GM06990 (cell line): ENCODE results near the gene AHSG.

Experiments used
- DNase-seq: peaks from one replicate; pipeline ENCODE4 v3.0.0-alpha.2; 2011; ENCODE audit not compliant: insufficient read length; ENCODE audit errors: extremely low read depth
- H3K27me3 ChIP-seq: replicated peaks from 2 replicates; pipeline ENCODE4 v1.6.0; 2011; ENCODE audit warnings: low read length; ENCODE audit not compliant: control insufficient read depth, insufficient read depth
- H3K36me3 ChIP-seq: 2 replicates; pipeline ENCODE4 v1.5.1; 2011; ENCODE audit warnings: low read length; ENCODE audit not compliant: control insufficient read depth, insufficient read depth
- H3K4me3 ChIP-seq: replicated peaks from 2 replicates; pipeline ENCODE4 v1.5.1; 2011; ENCODE audit warnings: low read depth, mild to moderate bottlenecking, control low read depth, low read length
- TF ChIP-seq, protein P1 (sequence below): IDR thresholded peaks from 2 replicates; pipeline ENCODE4 v1.5.1; 2011; ENCODE audit warnings: low read length, control low read depth, mild to moderate bottlenecking, inconsistent platforms; ENCODE audit not compliant: insufficient read depth, poor library complexity, severe bottlenecking

AHSG gene

DNA sequence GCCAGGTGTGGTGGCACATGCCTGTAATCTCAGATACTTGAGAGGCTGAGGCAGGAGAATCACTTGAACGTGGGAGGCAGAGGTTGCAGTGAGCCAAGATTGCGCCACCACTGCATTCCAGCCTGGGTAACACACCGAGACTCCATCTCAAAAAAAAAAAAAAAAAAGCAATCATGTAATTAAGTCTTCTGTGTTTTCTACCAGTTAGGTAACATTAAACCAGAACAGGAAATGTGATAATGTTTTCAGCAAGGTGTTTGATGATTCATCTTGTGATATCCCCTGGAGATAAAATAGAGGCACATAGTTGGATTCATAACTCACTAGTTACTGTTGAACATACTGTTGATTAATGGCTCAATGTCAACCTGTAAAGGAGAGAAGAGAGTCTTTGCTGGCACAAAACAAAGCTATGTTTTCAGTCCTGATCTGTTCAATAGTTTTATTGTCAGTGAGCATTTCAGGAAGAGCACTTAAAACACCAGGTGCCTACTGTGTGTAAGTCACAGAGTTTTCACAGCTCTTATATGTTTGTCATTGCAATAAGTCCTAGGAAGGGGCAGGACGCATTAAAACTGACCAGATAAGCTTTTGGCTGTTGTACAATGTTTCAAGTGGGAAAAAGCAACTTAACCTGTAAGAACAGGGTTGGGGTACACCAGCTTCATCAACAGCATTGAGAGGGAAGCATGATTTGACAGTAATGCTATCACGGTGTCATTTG lies 22.8 kb upstream of the AHSG start:
- no peak overlapping the region for H3K4me3 ChIP-seq
- peaks cover 5% of the 10 kb centered on the region for H3K36me3 ChIP-seq
- DNase-seq: no peak
- H3K27me3 ChIP-seq: no peaks in the 10 kb centered on the region
- TF ChIP-seq, protein P1, sequence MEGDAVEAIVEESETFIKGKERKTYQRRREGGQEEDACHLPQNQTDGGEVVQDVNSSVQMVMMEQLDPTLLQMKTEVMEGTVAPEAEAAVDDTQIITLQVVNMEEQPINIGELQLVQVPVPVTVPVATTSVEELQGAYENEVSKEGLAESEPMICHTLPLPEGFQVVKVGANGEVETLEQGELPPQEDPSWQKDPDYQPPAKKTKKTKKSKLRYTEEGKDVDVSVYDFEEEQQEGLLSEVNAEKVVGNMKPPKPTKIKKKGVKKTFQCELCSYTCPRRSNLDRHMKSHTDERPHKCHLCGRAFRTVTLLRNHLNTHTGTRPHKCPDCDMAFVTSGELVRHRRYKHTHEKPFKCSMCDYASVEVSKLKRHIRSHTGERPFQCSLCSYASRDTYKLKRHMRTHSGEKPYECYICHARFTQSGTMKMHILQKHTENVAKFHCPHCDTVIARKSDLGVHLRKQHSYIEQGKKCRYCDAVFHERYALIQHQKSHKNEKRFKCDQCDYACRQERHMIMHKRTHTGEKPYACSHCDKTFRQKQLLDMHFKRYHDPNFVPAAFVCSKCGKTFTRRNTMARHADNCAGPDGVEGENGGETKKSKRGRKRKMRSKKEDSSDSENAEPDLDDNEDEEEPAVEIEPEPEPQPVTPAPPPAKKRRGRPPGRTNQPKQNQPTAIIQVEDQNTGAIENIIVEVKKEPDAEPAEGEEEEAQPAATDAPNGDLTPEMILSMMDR: no peak

DNA sequence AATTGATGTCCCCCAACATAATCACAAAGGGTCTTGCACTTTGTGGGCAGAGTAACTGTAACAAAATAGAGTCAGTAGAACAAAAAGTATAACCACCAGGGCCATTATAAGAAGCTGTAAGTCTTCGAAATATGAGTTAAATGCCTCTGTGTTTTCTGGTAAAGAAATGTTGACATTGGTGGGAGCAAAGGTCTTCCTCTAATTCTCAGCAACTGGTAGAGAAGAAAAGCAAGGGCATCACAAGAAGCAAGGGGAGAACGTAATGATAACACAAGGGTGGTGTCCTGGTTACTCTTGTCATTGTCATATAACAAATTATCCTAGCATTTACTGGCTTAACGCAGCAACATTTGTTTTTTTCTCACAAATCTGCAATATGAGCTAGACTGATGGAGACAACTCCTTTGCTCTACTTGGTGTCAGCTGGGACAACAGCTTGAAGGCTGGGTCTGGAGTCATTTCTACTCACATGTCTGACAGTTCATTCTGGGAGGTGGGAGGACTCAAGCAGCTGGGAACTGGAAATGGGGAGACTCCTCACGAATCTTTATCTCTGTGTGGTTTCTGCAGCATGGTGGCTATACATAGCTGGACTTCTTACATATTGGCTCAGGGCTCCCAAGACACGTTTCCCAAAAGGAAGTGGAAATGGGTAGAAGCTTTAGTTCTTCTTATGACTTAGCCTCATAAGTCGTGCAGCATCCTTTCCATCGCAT lies 22.1 kb upstream of the AHSG start:
- Histone ChIP-seq H3K4me3 (no peak overlapping the region), H3K27me3 (no peaks in the 10 kb centered on the region), H3K36me3 (peaks cover 3% of the 10 kb centered on the region)
- TF ChIP-seq, protein P1: no peak
- no peak for DNase-seq

GRCh38 chr3:186592682-186593081 lies 20.2 kb upstream of the AHSG start:
- Histone ChIP-seq H3K27me3 (no peaks in the 10 kb centered on the region), H3K36me3 (no peaks in the 10 kb centered on the region), H3K4me3 (no peak overlapping the region)
- TF ChIP-seq, protein P1: no peak
- DNase-seq: no peak

DNA sequence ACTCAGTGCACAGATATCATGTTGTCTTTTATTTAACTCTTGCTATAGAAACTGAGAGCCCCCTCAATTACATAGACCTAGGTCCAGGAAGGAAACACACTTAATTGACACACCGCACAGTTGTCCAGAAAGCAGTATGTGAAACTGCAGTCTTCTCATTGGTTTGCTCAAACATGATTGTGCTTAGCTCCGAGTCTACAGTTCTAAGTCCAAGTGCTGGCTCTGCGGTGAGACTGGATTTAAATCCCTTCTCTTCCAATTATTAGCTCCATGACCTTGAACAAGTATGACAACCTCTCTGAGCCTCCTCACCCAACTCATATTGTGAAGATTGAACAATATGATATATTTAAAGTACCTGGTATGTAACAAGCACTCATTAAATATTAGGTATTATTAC lies 19.0 kb upstream of the AHSG start:
- TF ChIP-seq, protein P1: no peak
- no peaks in the 10 kb centered on the region for H3K27me3 ChIP-seq

GRCh38 chr3:186594591-186595113 lies 18.2 kb upstream of the AHSG start:
- Histone ChIP-seq H3K36me3 (no peaks in the 10 kb centered on the region), H3K4me3 (no peak overlapping the region), H3K27me3 (no peaks in the 10 kb centered on the region)
- no peak for DNase-seq
- TF ChIP-seq, protein P1: no peak

More for the DNA sequence above, 19.0 kb upstream of the AHSG start:
- no peak overlapping the region for H3K4me3 ChIP-seq
- DNase-seq: no peak
- H3K36me3 ChIP-seq: no peaks in the 10 kb centered on the region
